ENCODE measurements around the gene GYG1.

GYG1 gene

GRCh38 chr3:149019580-149019979, 28.2 kb downstream of the GYG1 start:
- peak; percentile 22 for DNase-seq

- no peak for DNase-seq
Measured at GRCh38 chr3:149020196-149020838, 29.0 kb downstream of the GYG1 start.

GRCh38 chr3:149020839-149021252, 29.5 kb downstream of the GYG1 start:
- peak; percentile 33 for DNase-seq

- DNase-seq, result no peak
Measured at GRCh38 chr3:149021830-149022229, 30.5 kb downstream of the GYG1 start.

GRCh38 chr3:149023951-149024350, 32.6 kb downstream of the GYG1 start:
- DNase-seq, result no peak

GRCh38 chr3:149026718-149027117, 35.4 kb downstream of the GYG1 start:
- no peak for DNase-seq

- DNase-seq, result no peak
Measured at GRCh38 chr3:149031096-149031495, 39.8 kb downstream of the GYG1 start.

GRCh38 chr3:149037684-149038083, 46.3 kb downstream of the GYG1 start:
- DNase-seq, result no peak

GRCh38 chr3:149038322-149038721, 47.0 kb downstream of the GYG1 start:
- DNase-seq, result no peak

GRCh38 chr3:149042789-149043386, 51.5 kb downstream of the GYG1 start:
- peak; percentile 49 for DNase-seq

GRCh38 chr3:149044339-149045083, 53.2 kb downstream of the GYG1 start:
- no peak for DNase-seq

GRCh38 chr3:149055575-149055974, 64.2 kb downstream of the GYG1 start:
- no peak for DNase-seq

GRCh38 chr3:149058198-149058597, 66.9 kb downstream of the GYG1 start:
- no peak for DNase-seq

- DNase-seq, result no peak
Measured at GRCh38 chr3:149058602-149059001, 67.3 kb downstream of the GYG1 start.

- DNase-seq, result no peak
Measured at GRCh38 chr3:149061776-149062175, 70.4 kb downstream of the GYG1 start.

- no peak for DNase-seq
Measured at GRCh38 chr3:149067883-149068282, 76.5 kb downstream of the GYG1 start.

All from NCI-H146 (cell line).